Measurements from ENCODE around the gene CRLF3.

DNA sequence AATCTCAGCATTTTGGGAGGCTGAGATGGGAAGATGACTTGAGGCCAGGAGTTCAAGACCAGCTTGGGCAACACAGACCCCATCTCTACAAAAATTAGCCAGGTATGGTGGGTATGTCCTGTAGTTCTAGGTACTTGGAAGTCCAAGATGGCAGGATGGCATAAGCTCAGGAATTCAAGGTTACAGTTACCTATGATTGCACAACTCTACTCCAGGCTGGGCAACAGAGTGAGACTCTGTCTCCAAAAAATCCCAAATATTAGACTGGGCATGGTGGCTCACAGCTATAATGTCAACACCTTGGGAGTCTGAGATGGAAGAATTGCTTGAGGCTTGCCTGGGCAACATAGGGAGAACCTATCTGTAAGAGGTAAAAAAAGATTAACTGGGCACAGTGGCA, 63.4 kb downstream of the CRLF3 start:
- TF ChIP-seq, protein P1, sequence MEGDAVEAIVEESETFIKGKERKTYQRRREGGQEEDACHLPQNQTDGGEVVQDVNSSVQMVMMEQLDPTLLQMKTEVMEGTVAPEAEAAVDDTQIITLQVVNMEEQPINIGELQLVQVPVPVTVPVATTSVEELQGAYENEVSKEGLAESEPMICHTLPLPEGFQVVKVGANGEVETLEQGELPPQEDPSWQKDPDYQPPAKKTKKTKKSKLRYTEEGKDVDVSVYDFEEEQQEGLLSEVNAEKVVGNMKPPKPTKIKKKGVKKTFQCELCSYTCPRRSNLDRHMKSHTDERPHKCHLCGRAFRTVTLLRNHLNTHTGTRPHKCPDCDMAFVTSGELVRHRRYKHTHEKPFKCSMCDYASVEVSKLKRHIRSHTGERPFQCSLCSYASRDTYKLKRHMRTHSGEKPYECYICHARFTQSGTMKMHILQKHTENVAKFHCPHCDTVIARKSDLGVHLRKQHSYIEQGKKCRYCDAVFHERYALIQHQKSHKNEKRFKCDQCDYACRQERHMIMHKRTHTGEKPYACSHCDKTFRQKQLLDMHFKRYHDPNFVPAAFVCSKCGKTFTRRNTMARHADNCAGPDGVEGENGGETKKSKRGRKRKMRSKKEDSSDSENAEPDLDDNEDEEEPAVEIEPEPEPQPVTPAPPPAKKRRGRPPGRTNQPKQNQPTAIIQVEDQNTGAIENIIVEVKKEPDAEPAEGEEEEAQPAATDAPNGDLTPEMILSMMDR (conservative IDR thresholded peaks at IDR 0.05 in 1 of 2, IDR thresholded peaks at IDR 0.05 in 1 of 2; ENCODE audit: extremely low read depth in 1 of 2, insufficient read depth in 1 of 2, low read depth in 1 of 2, low read length in 2 of 2), result no peak
- no peak for TF ChIP-seq EZH2 (IDR thresholded peaks at IDR 0.05; ENCODE audit: borderline replicate concordance, low read length)
